NCI-H2029 (cell line): ENCODE measurements around the gene KRTAP10-8.
"Not testable (repeated sequence)": the region's sequence is repeated elsewhere in the genome, so short reads cannot be mapped to it uniquely, and the experiment has no call there.

Experiments
- DNase-seq: peaks from one replicate; lab custom pipeline; 2025; lab: John Stamatoyannopoulos, UW

The KRTAP10-8 gene

GRCh38 chr21:44579056-44579832 is 32.6 kb upstream of the KRTAP10-8 start:
- no peak for DNase-seq

DNA sequence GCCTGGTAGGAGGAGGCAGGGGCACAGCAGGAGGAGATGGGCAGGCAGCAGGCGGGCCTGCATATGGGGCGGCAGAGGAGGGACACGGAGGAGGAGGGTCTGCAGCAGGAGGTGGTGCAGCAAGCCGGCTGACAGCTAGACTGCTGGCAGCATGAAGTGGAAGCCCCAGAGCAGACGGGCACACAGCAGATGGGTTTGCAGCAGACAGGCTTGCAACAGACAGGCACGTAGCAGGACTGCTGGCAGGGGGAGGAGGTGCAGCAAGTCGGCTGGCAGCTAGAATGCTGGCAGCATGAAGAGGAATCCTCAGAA is 32.1 kb upstream of the KRTAP10-8 start:
- DNase-seq = no peak

DNA sequence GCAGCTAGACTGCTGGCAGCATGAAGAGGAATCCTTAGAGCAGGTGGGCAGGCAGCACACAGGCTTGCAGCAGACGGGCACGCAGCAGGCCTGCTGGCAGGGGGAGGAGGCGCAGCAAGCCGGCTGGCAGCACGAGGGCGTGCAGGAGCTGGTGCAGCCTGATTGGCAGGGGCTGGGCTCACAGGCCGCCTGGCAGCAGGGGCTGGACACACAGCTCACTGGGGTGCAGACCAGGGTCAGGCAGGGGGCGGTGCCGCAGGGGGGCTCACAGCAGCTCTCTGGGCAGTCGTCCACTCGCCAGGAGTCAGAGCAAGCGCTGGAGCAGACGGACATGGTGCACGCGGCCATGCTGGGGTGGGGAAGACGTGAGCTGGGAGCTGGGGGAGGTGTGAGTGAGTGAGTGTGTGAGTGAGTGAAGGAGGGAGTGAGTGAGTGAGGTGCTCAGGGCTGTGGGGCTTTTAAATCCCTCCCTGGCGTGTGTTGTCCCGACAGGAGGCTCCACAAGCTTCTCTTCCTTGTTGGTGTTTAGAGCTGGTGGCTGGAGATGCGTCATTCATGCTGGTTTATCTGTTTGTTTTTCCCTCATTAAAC is 31.6 kb upstream of the KRTAP10-8 start, which contains the start of gene KRTAP10-5:
Gene KRTAP10-5, minus strand, starts transcription at position 374 of the 591 bp plus-strand sequence. Its CDS starts 26 bp downstream, at position 348.
- not testable (repeated sequence) for DNase-seq

- DNase-seq = no peak
These were observed 30.7 kb upstream of the KRTAP10-8 start for GRCh38 chr21:44581158-44581557.

- no peak for DNase-seq
These were observed 29.8 kb upstream of the KRTAP10-8 start for GRCh38 chr21:44582055-44582454.

GRCh38 chr21:44583089-44583799 is 28.6 kb upstream of the KRTAP10-8 start:
- DNase-seq = no peak

GRCh38 chr21:44583800-44584147 is 28.1 kb upstream of the KRTAP10-8 start:
- no peak for DNase-seq

DNA sequence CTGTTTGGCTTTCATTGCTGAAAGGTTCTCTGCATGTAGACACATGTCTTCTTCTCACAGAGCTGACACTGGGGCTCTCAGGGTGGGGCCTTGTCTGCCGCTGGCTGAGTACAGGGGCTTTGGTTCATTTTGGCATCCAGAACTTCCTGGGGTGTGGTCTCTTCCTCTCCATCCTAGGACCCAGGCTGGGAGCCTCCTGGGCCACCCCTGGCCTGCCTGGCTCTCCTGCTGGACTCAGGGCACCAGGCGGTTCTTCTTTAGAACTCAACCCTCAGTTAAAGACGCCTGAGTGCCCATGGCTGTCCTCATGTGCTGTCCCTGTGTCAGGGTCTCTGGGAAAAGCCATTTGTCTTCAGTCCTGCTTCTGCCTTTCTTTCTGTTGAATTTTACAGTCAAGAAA is 26.0 kb upstream of the KRTAP10-8 start:
- no peak for DNase-seq

DNA sequence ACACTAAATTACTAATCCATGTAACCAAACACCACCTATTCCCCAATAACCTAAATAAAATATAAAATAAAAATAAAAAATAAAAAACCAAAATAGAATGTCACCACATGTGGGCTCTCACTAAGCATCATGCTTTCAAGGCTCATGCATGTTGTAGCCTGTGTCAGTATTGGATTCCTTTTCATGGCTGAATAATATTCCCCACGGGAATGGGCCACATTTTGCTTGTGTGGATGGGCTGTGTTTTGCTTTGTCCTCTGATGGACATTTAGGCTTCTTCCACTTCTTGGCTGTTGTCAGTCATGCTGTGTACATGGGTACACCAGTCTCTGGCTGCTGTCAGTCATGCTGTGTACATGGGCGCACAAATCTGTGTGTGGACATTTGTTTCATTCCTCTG is 22.8 kb upstream of the KRTAP10-8 start:
- DNase-seq = no peak

GRCh38 chr21:44589586-44590305 is 22.1 kb upstream of the KRTAP10-8 start:
- DNase-seq = no peak

DNA sequence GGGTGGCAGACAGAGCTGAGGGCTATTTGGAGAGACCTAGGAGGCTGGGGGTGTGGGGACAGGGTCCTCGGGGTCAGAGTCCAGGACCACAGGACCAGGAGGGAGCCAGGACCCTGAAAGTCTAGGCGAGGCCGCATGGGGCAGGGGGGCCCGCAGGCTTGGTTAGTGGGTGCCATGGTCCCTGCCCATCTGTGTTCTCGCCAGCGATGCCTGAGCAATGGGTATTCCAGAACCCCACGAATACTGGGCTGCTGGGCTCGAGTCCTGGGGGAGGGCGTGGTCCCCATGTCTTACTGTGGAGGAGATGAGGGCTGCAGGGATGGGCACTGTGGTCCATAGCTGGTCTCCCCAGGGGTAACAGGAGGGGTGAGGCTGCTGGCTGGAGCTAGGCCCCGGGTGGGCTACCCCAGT is 21.6 kb upstream of the KRTAP10-8 start:
- DNase-seq = no peak

DNA sequence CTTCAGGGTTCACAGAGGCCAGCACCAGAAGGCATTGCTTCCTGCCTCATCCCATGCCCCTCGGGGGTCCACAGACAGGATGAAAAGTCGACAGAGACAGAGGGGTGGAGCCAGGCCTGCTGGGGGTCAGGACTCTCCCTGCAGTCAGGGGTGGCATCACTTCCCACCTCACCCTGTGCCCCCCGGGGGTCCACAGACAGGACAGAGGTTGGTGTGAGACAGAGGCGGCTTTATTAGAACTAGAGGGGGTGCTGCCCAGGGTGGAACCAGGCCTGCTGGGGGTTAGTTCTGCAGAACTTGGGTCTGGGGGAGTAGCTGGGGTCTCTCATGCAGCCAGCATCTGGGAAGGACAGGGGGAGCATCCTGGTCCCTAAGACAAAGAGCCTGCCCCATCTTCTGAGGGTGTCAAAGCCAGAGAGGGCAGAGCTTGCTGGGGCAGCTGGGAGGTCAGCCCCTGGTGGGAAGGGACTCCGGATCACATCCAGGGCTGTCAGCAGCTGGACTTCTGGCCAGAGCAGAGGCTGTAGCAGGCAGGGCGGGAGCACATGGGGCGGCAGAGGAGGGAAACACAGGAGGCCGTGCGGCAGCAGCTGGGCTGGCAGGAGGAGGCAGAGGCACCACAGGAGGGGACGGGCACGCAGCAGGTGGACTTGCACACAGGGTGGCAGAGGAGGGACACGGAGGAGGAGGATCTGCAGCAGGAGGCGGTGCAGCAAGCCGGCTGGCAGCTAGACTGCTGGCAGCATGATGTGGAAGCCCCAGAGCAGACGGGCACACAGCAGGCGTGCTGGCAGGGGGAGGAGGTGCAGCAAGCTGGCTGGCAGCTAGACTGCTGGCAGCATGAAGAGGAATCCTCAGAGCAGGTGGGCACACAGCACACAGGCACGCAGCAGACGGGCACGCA is 20.7 kb upstream of the KRTAP10-8 start:
- not testable (repeated sequence) for DNase-seq

DNA sequence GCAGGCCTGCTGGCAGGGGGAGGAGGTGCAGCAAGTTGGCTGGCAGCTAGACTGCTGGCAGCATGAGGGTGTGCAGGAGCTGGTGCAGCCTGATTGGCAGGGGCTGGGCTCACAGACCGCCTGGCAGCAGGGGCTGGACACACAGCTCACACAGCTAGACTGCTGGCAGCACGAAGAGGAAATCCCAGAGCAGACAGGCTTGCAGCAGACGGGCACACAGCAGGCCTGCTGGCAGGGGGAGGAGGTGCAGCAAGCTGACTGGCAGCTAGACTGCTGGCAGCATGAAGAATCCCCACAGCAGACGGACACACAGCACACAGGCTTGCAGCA is 20.1 kb upstream of the KRTAP10-8 start:
- DNase-seq = not testable (repeated sequence)

DNA sequence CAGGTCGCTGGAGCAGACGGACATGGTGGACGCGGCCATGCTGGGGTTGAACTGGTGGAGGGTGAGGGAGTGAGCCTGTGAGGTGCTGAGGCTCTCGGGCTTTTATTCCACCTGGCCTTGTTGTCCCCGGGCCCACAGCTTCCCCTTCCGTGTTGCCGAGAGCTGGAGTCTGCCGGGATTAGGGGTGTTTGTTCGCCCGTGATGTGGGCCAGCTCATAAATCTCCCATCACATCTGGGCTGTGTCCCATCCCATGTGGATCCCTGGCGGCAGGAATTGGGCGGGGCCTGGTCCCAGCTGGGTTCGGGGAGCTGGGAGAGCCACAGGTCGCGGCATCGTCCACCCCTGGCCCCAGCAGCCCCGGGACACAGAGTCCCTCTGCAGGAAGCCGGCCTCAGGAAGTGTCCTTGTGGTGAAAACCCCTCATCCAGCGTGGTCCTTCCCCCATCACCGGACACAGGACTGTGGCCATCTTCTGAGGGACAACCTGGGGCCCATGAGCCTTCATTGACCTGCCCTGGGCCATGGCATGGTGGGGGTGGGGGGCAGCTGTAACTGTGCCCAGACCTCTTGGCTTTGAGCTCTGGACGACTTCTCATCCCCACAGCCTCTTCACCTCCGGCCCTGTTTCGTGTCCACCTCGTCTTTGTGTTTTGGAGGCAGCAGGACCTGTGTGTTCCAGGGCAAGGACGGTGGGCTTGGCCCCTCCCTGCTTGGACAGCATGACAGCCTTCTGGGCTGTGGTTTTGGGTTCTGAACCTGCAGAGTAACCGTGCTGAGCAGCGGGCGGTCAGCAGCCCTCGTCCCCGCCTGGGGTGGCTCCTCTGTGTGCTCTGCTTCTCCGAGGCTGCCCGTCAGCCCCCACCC is 19.2 kb upstream of the KRTAP10-8 start, which contains the start of gene KRTAP10-6:
Gene KRTAP10-6, minus strand, starts transcription at position 60 of the 866 bp plus-strand sequence. Its CDS starts 21 bp downstream, at position 39.
- DNase-seq = no peak

- no peak for DNase-seq
These were observed 18.1 kb upstream of the KRTAP10-8 start for GRCh38 chr21:44593598-44594405.

DNA sequence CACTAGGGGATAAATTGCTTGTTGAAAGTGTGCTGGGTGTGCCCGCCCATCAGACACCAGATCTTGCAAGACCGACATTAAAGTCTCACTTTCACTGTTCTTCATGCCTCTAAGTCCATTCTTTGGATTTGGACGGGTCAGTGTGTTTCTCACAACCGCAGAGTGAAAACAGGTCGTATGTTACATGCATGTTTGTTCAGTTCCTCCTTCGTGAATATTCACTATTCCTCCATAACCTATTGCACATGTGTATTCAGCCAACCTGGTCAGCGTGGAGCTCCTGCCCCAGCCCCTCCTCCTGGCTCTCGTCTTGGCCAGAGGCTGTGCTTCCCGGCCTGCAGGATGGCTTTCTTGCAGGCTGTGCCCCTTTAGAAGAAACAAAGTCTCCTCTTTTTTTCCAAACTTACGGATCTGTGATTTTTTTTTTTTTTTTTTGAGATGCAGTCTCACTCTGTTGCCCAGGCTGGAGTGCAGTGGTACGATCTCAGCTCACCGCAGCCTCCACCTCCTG is 17.4 kb upstream of the KRTAP10-8 start:
- no peak for DNase-seq

- DNase-seq = no peak
These were observed 16.4 kb upstream of the KRTAP10-8 start for GRCh38 chr21:44595524-44595923.

DNA sequence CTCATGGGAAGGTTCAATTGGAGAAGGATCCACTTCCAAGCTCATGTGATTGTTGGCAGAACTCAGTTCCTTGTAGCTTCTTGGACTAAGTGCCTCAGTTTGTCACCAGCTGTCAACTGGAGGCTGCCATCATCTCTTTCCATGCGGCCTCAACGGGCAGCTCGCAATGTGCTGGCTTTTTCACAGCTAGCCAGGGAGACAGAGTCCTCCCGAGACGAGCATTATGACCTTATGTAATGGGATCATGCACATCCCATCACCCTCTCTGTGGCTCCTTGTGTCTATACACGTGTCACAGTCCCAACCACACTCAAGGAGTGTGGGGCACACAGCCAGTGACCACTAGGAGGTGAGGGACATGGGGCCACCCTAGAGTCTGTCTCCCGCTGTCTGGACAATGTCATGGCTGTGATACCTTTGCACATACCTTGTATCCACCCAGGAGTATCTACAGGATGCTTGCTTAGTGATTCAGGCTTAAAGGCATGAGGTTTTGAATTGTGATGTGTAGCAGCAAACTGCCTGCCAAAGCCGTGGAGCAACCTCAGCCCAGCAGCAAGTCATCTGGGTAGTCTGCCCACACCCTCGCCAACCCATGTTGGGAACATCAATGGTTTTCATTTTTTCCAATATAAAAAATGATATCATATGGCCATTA is 15.7 kb upstream of the KRTAP10-8 start:
- DNase-seq = no peak

- DNase-seq = no peak
These were observed 13.8 kb upstream of the KRTAP10-8 start for GRCh38 chr21:44598061-44598460.
